Activated CD4-positive, alpha-beta T cell treated with anti-CD3 and anti-CD28 coated beads, Interleukin-2, amount 10 ng/mL, durations not matched to agents 7 days and 5 days (primary cell): ENCODE measurements around the gene ARID1B. TPM values are rescaled to one million over a fixed set of nuclear protein-coding genes. Genes with fewer than 3 reads are reported as not detected.

Source experiments
- CTCF ChIA-PET: fragments of 350-600 bp; sonication (Branson Sonifier 250); formaldehyde crosslinking; loops from one replicate; lab custom pipeline; 2021; ENCODE audit warnings: antibody characterized with exemption; lab: Charles Lee
- POLR2A ChIA-PET: fragments of 350-600 bp; sonication (Branson Sonifier 250); formaldehyde crosslinking; loops from one replicate; lab custom pipeline; 2021; ENCODE audit warnings: antibody characterized with exemption; lab: Charles Lee
- DNase-seq: peaks from one replicate; pipeline ENCODE4 v3.0.0-alpha.2; 2020
- H3K27ac Mint-ChIP-seq: one replicate; pipeline ENCODE4 v1.8.0; 2021; ENCODE audit warnings: mild to moderate bottlenecking, moderate library complexity, mixed read lengths
- H3K27me3 Mint-ChIP-seq: one replicate; pipeline ENCODE4 v1.8.0; 2021; ENCODE audit warnings: mixed read lengths
- H3K36me3 Mint-ChIP-seq: one replicate; pipeline ENCODE4 v1.8.0; 2021; ENCODE audit warnings: low read depth, mixed read lengths
- H3K4me1 Mint-ChIP-seq: one replicate; pipeline ENCODE4 v1.8.0; 2021; ENCODE audit warnings: mixed read lengths
- H3K4me3 Mint-ChIP-seq: one replicate; pipeline ENCODE4 v1.8.0; 2021; ENCODE audit warnings: mild to moderate bottlenecking, moderate library complexity, mixed read lengths
- H3K9me3 Mint-ChIP-seq: one replicate; pipeline ENCODE4 v1.8.0; 2021; ENCODE audit warnings: mixed read lengths
- total RNA-seq, 2 experiments: library from RNA; stranded (reverse); gene quantifications; one replicate each; pipeline ENCODE4 v1.2.3, GENCODE V29; 2021

ARID1B gene
- total RNA-seq, 2 experiments from 2014 or later: 76.8 to 89.6 TPM

DNA sequence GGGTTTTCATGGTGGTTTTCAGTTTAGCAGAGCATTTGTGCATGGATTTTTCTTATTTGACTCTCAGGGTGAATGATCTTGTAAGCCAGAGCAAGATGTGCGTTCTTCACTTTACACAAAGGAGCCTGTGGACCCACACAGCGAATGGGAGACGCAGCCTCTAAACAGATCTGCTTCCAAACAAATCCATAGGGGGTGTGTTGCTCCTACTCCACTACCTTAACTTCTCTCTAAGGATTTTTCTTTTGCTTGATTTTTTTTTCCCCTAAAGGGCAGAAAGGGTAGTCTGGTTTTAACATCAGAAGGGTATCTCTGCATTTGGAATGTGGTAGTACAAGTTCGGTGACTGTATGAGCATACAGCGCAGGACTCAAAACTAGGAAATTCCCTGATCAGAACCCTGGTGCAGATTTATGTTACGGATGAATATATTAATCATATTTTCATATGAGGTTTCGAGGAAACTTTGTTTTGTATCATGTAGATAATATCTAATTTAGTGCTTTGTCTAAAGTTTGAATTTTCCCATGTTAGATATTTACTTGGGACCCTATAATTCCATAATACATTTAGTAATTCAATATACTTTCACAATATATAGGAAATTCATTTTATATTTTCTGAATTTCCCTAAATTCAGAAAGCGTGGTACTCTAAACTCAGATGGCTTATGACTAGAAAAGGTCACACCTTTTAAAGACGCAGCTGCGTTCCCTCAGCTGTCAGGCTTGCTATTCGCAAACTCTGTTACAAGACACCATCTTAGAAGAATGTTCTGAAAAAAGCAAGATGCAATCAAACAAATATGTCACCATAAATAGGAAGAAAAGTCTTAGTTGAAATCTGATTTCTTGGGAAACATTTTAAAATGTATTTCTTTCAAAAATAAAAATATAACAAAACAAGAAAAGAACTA is 349.3 kb downstream of the ARID1B start:
- no peaks in the 10 kb centered on the region for H3K27me3 Mint-ChIP-seq
- POLR2A ChIA-PET: no interaction called here
- H3K9me3 Mint-ChIP-seq: no peaks in the 10 kb centered on the region
- no peak for DNase-seq
- CTCF ChIA-PET: no interaction called here
- H3K4me1 Mint-ChIP-seq: peaks cover 3% of the 10 kb centered on the region
- H3K36me3 Mint-ChIP-seq: peaks cover 3% of the 10 kb centered on the region
- no peak overlapping the region for H3K27ac Mint-ChIP-seq
- H3K4me3 Mint-ChIP-seq: no peak overlapping the region

DNA sequence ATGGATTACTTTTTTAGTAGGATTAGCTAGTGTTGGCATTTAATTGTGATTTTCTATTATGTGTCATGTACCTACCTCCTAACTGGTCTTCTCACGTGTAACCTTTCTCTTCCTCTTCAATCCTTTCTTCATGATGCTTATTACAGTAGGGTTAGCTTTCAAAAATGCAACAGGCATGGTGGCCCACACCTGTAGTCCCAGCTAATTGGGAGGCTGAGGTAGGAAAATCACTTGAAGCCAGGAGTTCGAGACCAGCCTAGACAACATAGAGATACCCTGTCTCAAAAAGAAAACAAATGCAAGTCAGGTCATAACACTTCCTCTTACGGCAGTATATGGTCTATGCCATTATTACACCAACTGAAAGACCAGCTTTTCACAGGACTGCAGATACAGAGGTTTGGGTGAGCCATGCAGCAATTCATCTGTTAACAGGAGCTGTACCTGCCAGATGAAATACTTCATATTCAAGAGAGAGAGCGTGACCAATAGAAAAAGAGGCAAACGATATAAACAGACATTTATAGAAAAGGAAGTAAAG is 351.1 kb downstream of the ARID1B start:
- H3K9me3 Mint-ChIP-seq: no peaks in the 10 kb centered on the region

DNA sequence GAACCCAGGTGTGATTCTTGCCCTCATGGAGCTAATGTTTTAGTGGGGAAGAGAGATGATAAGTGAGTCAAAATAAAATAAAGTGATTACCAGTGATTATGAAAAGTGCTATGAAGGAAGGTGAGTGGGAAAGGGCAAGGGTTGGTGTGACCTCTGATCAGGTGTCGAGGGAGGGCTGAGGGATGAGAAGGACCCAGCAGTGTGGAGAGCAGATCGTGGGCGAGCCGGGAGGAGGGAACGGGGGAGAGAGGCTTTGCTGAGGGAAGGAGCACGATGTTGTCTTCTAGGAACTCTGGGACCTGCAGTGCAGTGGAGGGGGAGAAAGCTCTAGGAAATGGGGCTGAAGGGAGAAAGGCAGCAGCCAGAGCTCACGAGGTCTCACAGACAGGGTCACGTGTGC is 354.1 kb downstream of the ARID1B start:
- Mint-ChIP-seq H3K4me1 (peaks cover 13% of the 10 kb centered on the region), H3K9me3 (no peaks in the 10 kb centered on the region), H3K4me3 (no peak overlapping the region), H3K27me3 (no peaks in the 10 kb centered on the region), H3K27ac (no peak overlapping the region), H3K36me3 (peaks cover 23% of the 10 kb centered on the region)
- POLR2A ChIA-PET: no interaction called here
- no peak for DNase-seq
- CTCF ChIA-PET: interaction anchor here (1.2 to 1.5 kb wide), 2 partner anchors 22 to 28 kb away, joined by 3 to 4 read pairs; no protein-coding TSS in a partner anchor

More for the DNA sequence above, 351.1 kb downstream of the ARID1B start:
- Mint-ChIP-seq H3K27me3 (no peaks in the 10 kb centered on the region), H3K4me3 (no peak overlapping the region), H3K27ac (no peak overlapping the region), H3K36me3 (peaks cover 5% of the 10 kb centered on the region), H3K4me1 (peaks cover 3% of the 10 kb centered on the region)
- ChIA-PET CTCF (interaction anchor here (0.6 to 1.5 kb wide), 5 partner anchors 29 to 386 kb away, joined by 3 to 4 read pairs (median 3); no protein-coding TSS in a partner anchor), POLR2A (interaction anchor here (0.9 kb wide), 1 partner anchor 1813 kb away, joined by 6 read pairs; no protein-coding TSS in a partner anchor)
- no peak for DNase-seq

DNA sequence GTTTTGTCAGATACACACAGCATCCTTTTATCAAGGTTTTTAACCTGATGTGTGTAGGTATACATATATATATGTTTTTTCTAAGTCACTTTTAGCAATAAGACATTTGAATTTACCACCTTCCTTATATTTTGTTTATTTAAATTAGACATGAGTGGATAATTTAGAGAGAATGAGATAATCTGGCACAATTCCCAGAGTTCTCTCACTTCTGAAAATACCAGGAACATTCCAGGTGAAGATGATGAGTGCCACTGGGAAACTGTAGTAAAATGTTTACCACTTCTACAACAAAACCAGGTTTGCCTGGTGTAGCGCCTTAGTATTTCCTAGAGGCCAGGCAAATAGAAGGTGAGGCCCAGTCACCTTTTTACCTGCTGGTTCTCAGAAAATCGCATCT is 356.7 kb downstream of the ARID1B start:
- CTCF ChIA-PET: no interaction called here
- peaks cover 13% of the 10 kb centered on the region for H3K4me1 Mint-ChIP-seq
- POLR2A ChIA-PET: no interaction called here
- H3K27ac Mint-ChIP-seq: no peak overlapping the region
- peaks cover 23% of the 10 kb centered on the region for H3K36me3 Mint-ChIP-seq
- H3K4me3 Mint-ChIP-seq: no peak overlapping the region
- H3K9me3 Mint-ChIP-seq: no peaks in the 10 kb centered on the region
- H3K27me3 Mint-ChIP-seq: no peaks in the 10 kb centered on the region
- no peak for DNase-seq

DNA sequence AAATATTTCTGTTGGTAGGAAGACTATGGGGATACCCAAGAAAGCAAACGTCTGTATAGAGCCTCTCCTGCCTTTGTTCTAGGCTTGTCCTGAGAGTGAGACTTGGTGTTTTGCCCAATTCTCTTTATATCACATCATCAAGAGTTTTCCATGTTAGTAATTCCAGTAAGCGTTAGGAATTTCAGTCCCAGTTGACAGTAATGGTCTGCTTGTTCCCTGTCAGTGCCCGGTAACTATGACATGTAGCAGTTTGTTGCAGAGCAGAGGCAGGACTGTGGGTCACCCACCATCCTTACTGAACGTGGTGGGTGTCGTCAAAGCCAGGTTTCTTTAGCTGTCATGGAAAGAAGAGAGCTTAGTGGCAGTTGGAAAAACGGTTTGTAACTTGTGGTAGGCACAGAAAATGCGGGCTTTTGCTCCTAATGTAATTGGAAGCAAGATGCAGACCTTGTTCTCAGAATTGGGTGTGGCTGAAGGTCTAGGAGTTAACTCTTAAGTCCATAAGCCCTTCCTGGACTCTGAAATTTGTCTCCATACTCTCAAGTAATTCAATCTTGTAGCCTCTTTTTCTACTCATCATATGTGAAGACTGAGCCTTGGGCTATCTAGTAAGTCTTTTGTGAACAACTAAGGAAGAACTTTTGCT is 357.3 kb downstream of the ARID1B start:
- Mint-ChIP-seq H3K4me3 (no peak overlapping the region), H3K36me3 (peaks cover 23% of the 10 kb centered on the region)

DNA sequence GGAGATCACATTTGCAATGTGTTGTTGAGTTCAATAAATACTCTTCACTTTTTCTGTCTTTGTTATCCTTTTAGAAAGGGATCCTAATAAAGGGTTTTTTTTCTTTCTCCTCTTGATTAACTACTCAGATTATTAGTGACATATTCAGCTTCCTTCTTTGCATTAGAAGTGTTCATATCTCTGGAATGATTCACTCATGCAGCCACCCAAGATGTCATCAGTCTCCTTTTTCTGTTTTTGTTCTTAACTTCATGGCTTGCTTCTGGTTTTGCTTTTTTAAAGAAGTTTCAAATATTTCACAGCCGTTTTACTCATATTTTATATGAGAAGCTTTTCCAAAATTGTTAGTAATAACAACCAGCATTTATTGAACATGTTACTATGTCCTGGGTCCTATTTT is 358.5 kb downstream of the ARID1B start:
- Mint-ChIP-seq H3K27ac (no peak overlapping the region), H3K27me3 (no peaks in the 10 kb centered on the region), H3K9me3 (no peaks in the 10 kb centered on the region), H3K36me3 (peaks cover 23% of the 10 kb centered on the region), H3K4me1 (peaks cover 12% of the 10 kb centered on the region), H3K4me3 (no peak overlapping the region)
- no peak for DNase-seq
- CTCF ChIA-PET: interaction anchor here (1.0 kb wide), 1 partner anchor 170 kb away, joined by 3 read pairs; no protein-coding TSS in a partner anchor
- POLR2A ChIA-PET: no interaction called here

More for the DNA sequence above, 357.3 kb downstream of the ARID1B start:
- CTCF ChIA-PET: interaction anchor here (0.5 to 0.6 kb wide), 2 partner anchors 21 to 106 kb away, joined by 3 to 4 read pairs; no protein-coding TSS in a partner anchor
- DNase-seq: no peak
- H3K9me3 Mint-ChIP-seq: no peaks in the 10 kb centered on the region
- H3K4me1 Mint-ChIP-seq: peaks cover 12% of the 10 kb centered on the region
- no peaks in the 10 kb centered on the region for H3K27me3 Mint-ChIP-seq
- H3K27ac Mint-ChIP-seq: no peak overlapping the region
- POLR2A ChIA-PET: no interaction called here

DNA sequence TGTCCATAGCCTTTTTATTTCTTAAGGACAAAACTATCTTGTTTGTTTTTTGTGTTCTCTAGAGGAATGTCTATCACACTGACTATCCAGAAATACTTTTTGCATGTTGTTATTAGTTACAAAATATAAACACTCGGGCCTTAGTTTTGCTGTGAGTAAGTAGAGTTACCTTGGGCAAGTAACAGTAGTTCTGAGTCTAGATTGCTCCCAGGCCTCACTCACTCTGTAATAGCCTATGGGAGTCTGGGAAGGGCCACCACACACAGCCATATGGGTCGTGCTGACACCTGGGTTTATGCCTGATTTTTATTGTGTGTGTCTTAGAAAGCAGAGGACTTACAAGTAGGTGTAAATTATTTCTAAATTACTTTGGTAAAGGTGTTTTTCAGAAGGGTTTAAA is 360.3 kb downstream of the ARID1B start:
- Mint-ChIP-seq H3K27ac (no peak overlapping the region), H3K4me1 (peaks cover 12% of the 10 kb centered on the region), H3K9me3 (no peaks in the 10 kb centered on the region), H3K4me3 (no peak overlapping the region), H3K36me3 (peaks cover 26% of the 10 kb centered on the region), H3K27me3 (no peaks in the 10 kb centered on the region)
- ChIA-PET CTCF (no interaction called here), POLR2A (no interaction called here)
- DNase-seq: no peak

DNA sequence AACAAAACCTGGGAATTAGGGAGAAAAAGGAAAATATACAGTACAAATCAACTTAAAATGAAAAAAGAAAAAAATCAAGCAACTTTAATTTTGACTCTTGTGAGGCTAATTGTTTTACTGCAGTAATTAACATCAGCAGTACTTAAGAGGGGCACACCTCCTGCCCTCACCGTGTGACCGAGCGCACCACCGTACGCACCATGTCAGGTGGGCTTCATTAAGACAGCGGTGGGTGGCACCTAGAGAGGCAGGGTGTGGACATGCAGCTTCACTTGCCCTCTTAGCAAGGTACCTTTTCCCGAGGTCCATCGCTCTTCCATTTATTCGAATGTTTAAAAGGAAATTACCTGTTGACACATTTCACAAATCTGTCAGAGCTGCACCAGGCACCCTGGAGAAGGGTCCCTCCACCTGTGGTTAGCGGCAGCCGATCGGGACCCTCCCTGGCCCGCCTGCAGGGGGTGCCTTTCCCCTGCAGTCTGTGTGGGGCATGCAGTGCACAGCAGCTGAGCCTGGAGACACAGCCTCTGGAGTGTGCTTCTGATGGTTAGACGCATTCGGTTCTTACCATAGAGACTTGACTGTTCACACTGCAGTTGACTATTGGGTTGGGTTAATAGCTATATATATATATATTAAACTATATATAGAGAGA is 362.0 kb downstream of the ARID1B start:
- H3K4me1 Mint-ChIP-seq: peaks cover 11% of the 10 kb centered on the region
- H3K27me3 Mint-ChIP-seq: no peaks in the 10 kb centered on the region
- H3K4me3 Mint-ChIP-seq: no peak overlapping the region
- peaks cover 20% of the 10 kb centered on the region for H3K36me3 Mint-ChIP-seq
- no peak overlapping the region for H3K27ac Mint-ChIP-seq
- no peak for DNase-seq
- ChIA-PET CTCF (interaction anchor here (1.1 to 1.6 kb wide), 2 partner anchors 16 to 40 kb away, joined by 3 to 4 read pairs; no protein-coding TSS in a partner anchor), POLR2A (no interaction called here)
- H3K9me3 Mint-ChIP-seq: no peaks in the 10 kb centered on the region

DNA sequence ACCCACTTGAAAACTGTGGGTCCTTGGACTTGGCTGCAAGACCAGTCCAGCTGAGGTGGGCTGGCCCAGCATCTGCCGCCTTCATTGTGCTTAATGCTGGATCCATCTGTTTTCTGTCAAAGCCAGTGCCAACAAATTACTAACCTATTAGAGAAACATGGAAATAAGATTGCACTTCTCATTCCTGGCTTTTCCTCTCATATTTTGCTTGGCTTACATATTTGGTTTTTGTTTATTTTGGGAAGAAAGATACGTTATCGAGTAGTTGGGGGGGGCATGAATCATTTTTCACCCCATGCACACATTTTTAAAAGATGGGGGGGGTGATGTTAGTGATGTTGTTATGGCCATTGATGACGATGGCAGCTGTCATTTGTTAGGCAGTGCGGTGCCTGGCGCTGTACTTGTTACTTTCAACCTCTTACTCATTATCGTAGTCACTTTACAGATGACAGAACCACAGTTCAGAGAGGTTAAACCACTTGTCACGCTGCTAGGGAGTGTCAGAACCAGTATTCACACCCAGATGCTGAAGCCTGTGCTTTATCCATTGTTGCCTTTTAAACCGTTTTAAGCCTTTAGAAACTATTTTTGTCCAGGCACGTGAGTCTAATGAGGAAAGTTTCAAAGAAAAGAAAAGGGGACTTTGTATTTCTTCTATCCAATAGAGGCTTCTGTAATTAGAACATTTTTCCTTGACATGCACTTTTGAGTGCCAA is 366.2 kb downstream of the ARID1B start:
- H3K36me3 Mint-ChIP-seq: peaks cover 7% of the 10 kb centered on the region

DNA sequence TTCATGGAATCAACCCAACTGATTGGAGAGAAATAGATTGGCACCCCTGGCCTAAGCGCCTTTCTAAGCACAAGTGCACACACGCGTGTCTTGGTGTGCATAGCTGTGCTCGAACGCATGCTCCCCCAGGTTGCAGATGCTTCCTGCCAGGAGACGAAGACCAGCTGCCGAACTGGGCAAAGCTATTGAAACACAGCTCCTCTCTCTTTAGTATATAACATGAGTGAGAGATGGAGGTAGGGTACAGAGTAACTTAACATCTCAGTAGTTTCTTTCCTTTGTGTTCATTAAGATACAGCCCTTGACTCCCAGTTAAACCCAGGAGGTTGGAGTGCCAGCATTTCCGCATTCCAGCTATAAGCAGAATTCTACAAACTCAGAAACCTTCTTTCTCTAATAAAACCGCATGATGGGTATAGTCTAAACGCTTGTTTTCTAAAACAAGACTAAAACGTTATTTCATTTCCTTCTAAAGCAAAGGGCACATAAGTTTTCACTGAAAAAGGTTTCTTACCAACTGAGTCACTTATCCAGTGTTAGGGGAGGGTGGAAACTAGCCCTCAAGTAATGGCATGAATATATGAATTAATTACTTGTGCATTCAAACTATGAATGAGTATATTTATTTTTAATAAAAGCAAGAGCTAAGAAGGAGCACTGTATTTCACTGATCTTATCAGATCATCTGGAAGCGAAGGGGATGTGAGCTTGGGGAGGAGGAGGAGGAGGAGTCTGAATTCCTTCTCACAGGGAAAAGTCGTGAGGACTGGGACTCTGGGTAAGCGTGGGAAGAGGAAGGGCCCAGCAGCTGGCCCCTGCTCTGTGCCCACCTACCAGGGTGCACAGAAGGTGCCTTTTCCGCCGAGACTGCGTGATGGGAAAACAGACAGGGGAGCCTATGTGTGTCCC is 367.0 kb downstream of the ARID1B start:
- H3K9me3 Mint-ChIP-seq: no peaks in the 10 kb centered on the region
- ChIA-PET CTCF (no interaction called here), POLR2A (no interaction called here)
- DNase-seq: no peak
- no peak overlapping the region for H3K27ac Mint-ChIP-seq
- H3K27me3 Mint-ChIP-seq: no peaks in the 10 kb centered on the region
- H3K4me1 Mint-ChIP-seq: peaks cover 3% of the 10 kb centered on the region
- H3K36me3 Mint-ChIP-seq: peaks cover 10% of the 10 kb centered on the region
- H3K4me3 Mint-ChIP-seq: no peak overlapping the region

More for the DNA sequence above, 366.2 kb downstream of the ARID1B start:
- no peak for DNase-seq
- H3K4me3 Mint-ChIP-seq: no peak overlapping the region
- H3K27ac Mint-ChIP-seq: no peak overlapping the region
- H3K4me1 Mint-ChIP-seq: peaks cover 3% of the 10 kb centered on the region
- H3K27me3 Mint-ChIP-seq: no peaks in the 10 kb centered on the region
- ChIA-PET CTCF (no interaction called here), POLR2A (no interaction called here)
- no peaks in the 10 kb centered on the region for H3K9me3 Mint-ChIP-seq

DNA sequence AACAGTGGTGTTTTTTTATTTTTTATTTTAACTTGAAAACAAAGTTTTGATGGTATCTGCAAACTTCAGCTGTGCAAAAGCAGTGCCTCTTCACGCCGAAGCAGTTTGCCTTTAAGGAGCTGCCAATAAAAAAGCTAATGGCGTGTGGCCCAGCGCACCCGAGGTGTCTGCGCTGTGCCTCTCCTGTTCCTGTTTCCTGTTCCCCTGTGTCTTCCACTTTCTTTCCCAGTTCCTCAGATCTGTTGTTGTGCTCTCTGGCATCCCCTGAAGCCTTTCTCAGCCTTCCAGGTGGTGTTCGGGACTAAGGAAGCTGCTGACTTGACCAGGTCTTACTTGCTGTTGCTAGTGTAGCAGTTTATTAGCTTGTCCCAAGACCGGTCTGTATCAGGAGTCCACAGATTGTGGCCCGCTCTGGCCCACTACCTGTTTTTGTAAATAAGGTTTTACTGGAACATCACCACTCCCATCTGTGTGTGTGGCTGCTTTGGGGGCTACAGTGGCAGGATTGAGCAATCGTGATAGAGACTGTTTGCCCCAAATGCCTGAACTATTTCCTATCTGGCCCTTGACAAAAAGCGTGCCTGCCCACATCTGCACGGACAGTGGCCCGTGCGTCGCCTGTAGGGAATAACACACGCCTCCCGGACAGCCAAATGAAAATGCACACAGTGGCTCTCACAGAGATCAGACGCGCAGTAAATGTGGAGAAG is 367.8 kb downstream of the ARID1B start:
- peaks cover 3% of the 10 kb centered on the region for H3K4me1 Mint-ChIP-seq
- no peak overlapping the region for H3K4me3 Mint-ChIP-seq
- H3K27me3 Mint-ChIP-seq: no peaks in the 10 kb centered on the region
- CTCF ChIA-PET: interaction anchor here (1.6 kb wide), 1 partner anchor 13 kb away, joined by 3 read pairs; no protein-coding TSS in a partner anchor
- peaks cover 10% of the 10 kb centered on the region for H3K36me3 Mint-ChIP-seq
- no peak for DNase-seq
- no peaks in the 10 kb centered on the region for H3K9me3 Mint-ChIP-seq
- no peak overlapping the region for H3K27ac Mint-ChIP-seq
- POLR2A ChIA-PET: no interaction called here
